HG03520 (cell line): ENCODE measurements around the gene PPP2R1B.

Experiments used
- ATAC-seq: cut with Tn5 transposase; IDR thresholded peaks from one replicate; pipeline ENCODE4 v1.9.1; 2021; ENCODE audit warnings: mild to moderate bottlenecking, moderate library complexity; ENCODE audit not compliant: unreplicated experiment

The PPP2R1B gene

GRCh38 chr11:111765984-111766833 lies at the start of gene PPP2R1B:
Gene PPP2R1B, minus strand, starts transcription at chr11:111766389. Its CDS starts 28 bp downstream, at chr11:111766361.
- peak; percentile 87 for ATAC-seq

- ATAC-seq, result no peak
These were observed 49.3 kb upstream of the PPP2R1B start for GRCh38 chr11:111815489-111815888.

- no peak for ATAC-seq
These were observed 48.5 kb upstream of the PPP2R1B start for GRCh38 chr11:111814557-111815320.

GRCh38 chr11:111814106-111814505 lies 47.9 kb upstream of the PPP2R1B start:
- no peak for ATAC-seq

- ATAC-seq, result no peak
These were observed 46.0 kb upstream of the PPP2R1B start for GRCh38 chr11:111812211-111812610.

GRCh38 chr11:111811445-111811844 lies 45.3 kb upstream of the PPP2R1B start:
- no peak for ATAC-seq

GRCh38 chr11:111808834-111809233 lies 42.6 kb upstream of the PPP2R1B start:
- no peak for ATAC-seq

GRCh38 chr11:111808063-111808588 lies 41.9 kb upstream of the PPP2R1B start:
- no peak for ATAC-seq

- no peak for ATAC-seq
These were observed 40.9 kb upstream of the PPP2R1B start for GRCh38 chr11:111807076-111807475.

- no peak for ATAC-seq
These were observed 34.9 kb upstream of the PPP2R1B start for GRCh38 chr11:111801135-111801534.

GRCh38 chr11:111798279-111798678 lies 32.1 kb upstream of the PPP2R1B start:
- ATAC-seq, result no peak

- no peak for ATAC-seq
These were observed 31.0 kb upstream of the PPP2R1B start for GRCh38 chr11:111797145-111797581.

GRCh38 chr11:111796696-111797095 lies 30.5 kb upstream of the PPP2R1B start:
- no peak for ATAC-seq

- ATAC-seq, result no peak
These were observed 29.3 kb upstream of the PPP2R1B start for GRCh38 chr11:111795334-111795985.

GRCh38 chr11:111793863-111794262 lies 27.7 kb upstream of the PPP2R1B start:
- no peak for ATAC-seq

GRCh38 chr11:111792955-111793500 lies 26.8 kb upstream of the PPP2R1B start:
- no peak for ATAC-seq

GRCh38 chr11:111792314-111792713 lies 26.1 kb upstream of the PPP2R1B start:
- no peak for ATAC-seq

- no peak for ATAC-seq
These were observed 22.3 kb upstream of the PPP2R1B start for GRCh38 chr11:111788464-111788863.

- no peak for ATAC-seq
These were observed 21.9 kb upstream of the PPP2R1B start for GRCh38 chr11:111788051-111788450.

GRCh38 chr11:111785886-111786412 lies 19.8 kb upstream of the PPP2R1B start:
- no peak for ATAC-seq

GRCh38 chr11:111785076-111785475 lies 18.9 kb upstream of the PPP2R1B start:
- no peak for ATAC-seq
